ENCODE measurements around the gene CDCA3. TPM values are rescaled to one million over a fixed set of nuclear protein-coding genes. Genes with fewer than 3 reads are reported as not detected.

The CDCA3 gene
- total RNA-seq, 4 donors from 2014 or later, result 4.8 to 8.9 (median 5.9) TPM

- DNase-seq (ENCODE audit: low spot score in 2 of 2), result no peak
- peaks cover 18% of the 10 kb centered on the region for H3K36me3 ChIP-seq
- no peak overlapping the region for H3K4me3 ChIP-seq
- WGBS, result 87% methylated on average over 6 of the region's 6 CpGs
- peaks cover 3% of the 10 kb centered on the region for H3K27me3 ChIP-seq
- H3K27ac ChIP-seq, result no peak overlapping the region
- peaks cover 29% of the 10 kb centered on the region for H3K4me1 ChIP-seq
- H3K9me3 ChIP-seq, result no peaks in the 10 kb centered on the region
- no peak for TF ChIP-seq EP300 (IDR thresholded peaks at IDR 0.05)
Measured at GRCh38 chr12:6830999-6831398, 20.1 kb downstream of the CDCA3 start.

- no peaks in the 10 kb centered on the region for H3K9me3 ChIP-seq
- no peak overlapping the region for H3K4me3 ChIP-seq
- TF ChIP-seq POLR2AphosphoS5 (IDR thresholded peaks at IDR 0.05) (no peak), EP300 (IDR thresholded peaks at IDR 0.05) (no peak), CTCF (IDR thresholded peaks at IDR 0.05) (no peak), POLR2A (IDR thresholded peaks at IDR 0.05) (no peak)
- H3K4me1 ChIP-seq, result peaks cover 34% of the 10 kb centered on the region
- H3K27me3 ChIP-seq, result peaks cover 7% of the 10 kb centered on the region
- no peak for DNase-seq (ENCODE audit: low spot score in 2 of 2)
- no peak overlapping the region for H3K27ac ChIP-seq
- peaks cover 18% of the 10 kb centered on the region for H3K36me3 ChIP-seq
- 91% methylated on average over 11 of the region's 11 CpGs for WGBS
Measured at GRCh38 chr12:6830286-6830890, 20.7 kb downstream of the CDCA3 start.

GRCh38 chr12:6829536-6830220 lies 21.4 kb downstream of the CDCA3 start:
- Histone ChIP-seq H3K4me3 (peak overlapping the region; percentile 75), H3K27me3 (peaks cover 13% of the 10 kb centered on the region), H3K27ac (peak overlapping the region; percentile 57), H3K9me3 (no peaks in the 10 kb centered on the region), H3K4me1 (peaks cover 40% of the 10 kb centered on the region), H3K36me3 (peaks cover 18% of the 10 kb centered on the region)
- WGBS, result 45% methylated on average over 13 of the region's 19 CpGs
- no peak for DNase-seq (ENCODE audit: low spot score in 2 of 2)
- TF ChIP-seq POLR2A (IDR thresholded peaks at IDR 0.05) (no peak), CTCF (IDR thresholded peaks at IDR 0.05) (no peak), POLR2AphosphoS5 (IDR thresholded peaks at IDR 0.05) (no peak), EP300 (IDR thresholded peaks at IDR 0.05) (no peak)

- 0% methylated on average over 39 of the region's 71 CpGs for WGBS
- TF ChIP-seq POLR2AphosphoS5 (IDR thresholded peaks at IDR 0.05) (no peak), CTCF (IDR thresholded peaks at IDR 0.05) (no peak), EP300 (IDR thresholded peaks at IDR 0.05) (no peak), POLR2A (IDR thresholded peaks at IDR 0.05) (no peak)
- Histone ChIP-seq H3K9me3 (no peaks in the 10 kb centered on the region), H3K4me1 (peaks cover 40% of the 10 kb centered on the region), H3K27ac (peak overlapping the region; percentile 57), H3K36me3 (peaks cover 10% of the 10 kb centered on the region), H3K4me3 (peak overlapping the region; percentile 75), H3K27me3 (peaks cover 17% of the 10 kb centered on the region)
- DNase-seq (ENCODE audit: low spot score in 2 of 2), result peak in 1 of 2 donors; percentile 70
Measured at GRCh38 chr12:6828781-6829535, 22.1 kb downstream of the CDCA3 start.

- H3K36me3 ChIP-seq, result peaks cover 5% of the 10 kb centered on the region
- no peaks in the 10 kb centered on the region for H3K9me3 ChIP-seq
- H3K27ac ChIP-seq, result peak within 1 kb of the TSS; percentile 57
- H3K4me1 ChIP-seq, result peaks cover 40% of the 10 kb centered on the region
- DNase-seq (ENCODE audit: low spot score in 2 of 2), result peak in 1 of 2 donors; percentile 69
- 2% methylated on average over 18 of the region's 60 CpGs for WGBS
- H3K27me3 ChIP-seq, result peaks cover 24% of the 10 kb centered on the region
- no peak for TF ChIP-seq POLR2A (IDR thresholded peaks at IDR 0.05)
- TF ChIP-seq EP300 (IDR thresholded peaks at IDR 0.05), result no peak
- TF ChIP-seq CTCF (IDR thresholded peaks at IDR 0.05), result no peak
- no peak for TF ChIP-seq POLR2AphosphoS5 (IDR thresholded peaks at IDR 0.05)
- H3K4me3 ChIP-seq, result peak within 1 kb of the TSS; percentile 75
Measured at GRCh38 chr12:6827982-6828780, 22.9 kb downstream of the CDCA3 start, which contains the start of gene P3H3. Gene P3H3, plus strand, starts transcription at chr12:6828407. Its CDS starts 34 bp downstream, at chr12:6828441.

Data from suprapubic skin (tissue), 4 donors.